Measurements from ENCODE around the gene FAM72A.
"Not testable (repeated sequence)": the region's sequence is repeated elsewhere in the genome, so short reads cannot be mapped to it uniquely, and the experiment has no call there.

Gene FAM72A

DNA sequence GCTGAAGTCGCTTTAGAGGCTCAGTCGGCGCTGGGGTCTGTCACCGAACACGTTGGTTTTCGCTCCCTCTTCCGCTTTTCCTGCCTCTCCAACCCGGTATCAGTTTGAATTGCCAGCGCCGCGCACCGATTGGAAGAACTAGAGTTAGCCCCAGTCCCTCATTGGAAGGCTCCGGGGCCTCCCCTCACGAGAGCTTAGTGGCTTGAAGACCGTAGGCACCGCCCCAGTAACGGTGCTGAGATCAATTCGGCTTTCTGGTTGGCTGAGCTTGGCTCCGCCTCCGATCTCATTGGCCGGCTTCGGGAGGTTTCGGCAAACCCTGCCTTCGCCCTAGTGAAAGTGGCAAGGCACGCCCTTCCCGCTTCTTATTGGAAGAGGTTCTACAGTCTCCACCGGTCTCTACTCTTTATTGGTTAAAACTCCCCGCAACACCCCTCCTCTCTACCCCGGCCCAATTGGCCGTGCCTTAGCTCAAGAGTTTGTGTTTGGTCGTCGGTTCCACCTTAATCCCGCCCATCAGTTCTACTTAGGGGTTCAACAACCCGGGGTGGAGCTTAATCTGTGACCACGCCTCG lies at the start of gene FAM72A:
TSS of gene FAM72A (minus strand) at position 51 of the 575 bp plus-strand sequence. CDS start 814 bp downstream, outside the sequence.
- DNase-seq (ENCODE audit: low read depth in 2 of 2), result peak; percentile 100

DNA sequence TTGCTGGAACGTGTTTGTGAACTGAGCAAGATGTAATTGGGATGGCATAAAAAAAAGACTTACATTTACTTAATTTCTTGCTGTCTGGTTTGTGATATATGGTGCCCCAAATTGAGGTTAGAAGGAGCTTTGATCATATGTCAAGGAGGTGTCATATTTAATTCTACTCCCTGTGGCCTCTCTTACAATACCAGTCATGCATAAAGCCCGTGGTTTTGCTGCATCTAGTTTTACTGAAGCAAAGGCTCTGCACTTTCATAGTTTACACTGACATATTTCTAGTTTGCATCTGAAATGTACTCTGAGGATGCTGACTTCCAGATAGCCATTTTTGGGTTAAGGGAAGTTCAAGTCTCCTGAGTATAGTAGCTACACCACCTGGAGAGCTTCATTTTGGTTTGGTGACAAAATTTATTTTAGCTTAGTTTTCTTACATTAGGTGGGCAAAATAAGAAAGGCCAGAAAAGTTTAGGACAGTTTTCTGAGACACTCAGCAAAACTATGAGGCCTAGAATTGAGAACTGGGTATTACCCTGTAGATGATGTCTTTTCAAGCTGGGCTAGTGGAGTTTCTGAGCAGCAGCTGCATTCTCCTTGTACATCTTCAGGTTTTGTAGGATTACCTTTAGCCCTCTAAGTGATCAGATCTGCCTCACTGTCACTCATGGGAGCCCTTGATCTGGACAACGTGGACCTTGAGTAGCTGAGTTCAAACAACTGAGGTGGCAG lies 48.5 kb upstream of the FAM72A start:
- DNase-seq (ENCODE audit: low read depth in 2 of 2), result not testable (repeated sequence)

DNA sequence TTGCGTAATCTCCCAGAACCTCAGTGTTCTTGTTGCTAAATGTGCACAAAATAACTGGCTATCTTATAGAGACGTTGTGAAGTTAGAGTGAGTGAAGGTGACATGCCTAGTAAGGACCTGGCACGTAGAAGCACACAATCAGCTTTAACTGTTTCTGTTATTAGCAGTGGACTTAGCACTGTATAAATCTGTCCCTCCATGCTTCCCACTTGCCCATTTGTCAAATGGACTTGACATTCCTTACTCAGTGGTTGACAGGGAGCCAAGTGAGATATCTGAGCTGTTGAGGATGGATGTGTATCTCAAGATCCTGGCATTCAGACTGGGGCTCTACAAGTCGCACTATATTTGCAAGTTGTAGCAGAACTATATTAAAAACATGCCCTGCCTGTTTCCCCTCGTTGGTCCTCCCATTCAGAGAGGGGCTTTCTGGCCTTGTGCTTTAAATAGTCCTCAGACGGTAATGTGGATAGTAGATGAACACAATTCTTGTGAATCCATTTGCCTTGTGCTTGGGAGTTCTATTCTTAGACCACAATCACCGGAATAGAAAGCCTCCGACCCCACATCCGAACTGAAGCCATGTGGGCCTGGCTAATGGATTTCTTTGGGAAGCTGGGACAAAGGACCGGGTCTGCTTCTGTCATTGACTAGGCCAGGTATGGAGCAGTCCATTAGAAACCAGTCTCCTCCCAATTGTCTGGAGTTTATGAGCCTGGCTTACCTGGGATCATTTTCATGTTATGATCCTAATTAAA lies 43.7 kb upstream of the FAM72A start:
- not testable (repeated sequence) for DNase-seq (ENCODE audit: low read depth in 2 of 2)

DNA sequence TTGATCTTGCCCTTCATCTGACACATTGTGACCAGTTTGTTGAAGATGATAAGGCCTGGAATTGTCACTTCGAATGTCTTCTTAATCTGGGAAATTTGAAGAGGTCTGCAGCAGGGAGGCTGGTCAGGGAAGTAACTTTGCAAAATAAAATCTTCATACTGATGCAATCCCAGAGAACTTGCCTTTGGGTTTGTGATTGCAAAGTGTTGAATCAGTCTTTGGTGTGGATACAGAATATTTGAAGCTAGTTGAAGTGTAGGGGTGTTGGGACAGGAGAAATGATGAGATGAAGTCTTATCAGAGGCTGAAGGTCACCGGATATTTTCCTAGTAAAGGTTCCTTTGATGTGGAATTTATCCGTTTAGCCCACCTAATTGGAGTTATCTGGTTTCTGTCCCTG lies 42.8 kb upstream of the FAM72A start:
- DNase-seq (ENCODE audit: low read depth in 2 of 2), result not testable (repeated sequence)

DNA sequence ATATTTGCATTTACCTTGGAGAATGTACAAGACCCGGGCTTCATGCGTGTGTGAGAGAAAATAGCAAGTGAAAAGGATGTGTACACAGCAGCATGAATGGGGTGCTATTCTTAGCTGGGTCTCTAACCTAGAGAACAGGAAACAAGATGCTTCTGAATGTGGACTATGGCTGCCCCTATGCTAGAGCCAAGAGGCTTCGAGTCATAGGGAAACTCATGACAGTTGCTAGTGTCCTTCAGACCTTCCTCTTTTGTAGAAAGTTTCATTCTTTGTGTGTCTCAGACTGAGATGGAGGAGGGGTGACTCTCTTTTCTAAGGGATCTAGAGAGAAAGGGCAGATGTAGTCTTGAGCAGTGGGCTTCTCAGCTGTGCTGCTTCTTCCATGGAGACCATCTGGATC lies 40.7 kb upstream of the FAM72A start:
- not testable (repeated sequence) for DNase-seq (ENCODE audit: low read depth in 2 of 2)

DNA sequence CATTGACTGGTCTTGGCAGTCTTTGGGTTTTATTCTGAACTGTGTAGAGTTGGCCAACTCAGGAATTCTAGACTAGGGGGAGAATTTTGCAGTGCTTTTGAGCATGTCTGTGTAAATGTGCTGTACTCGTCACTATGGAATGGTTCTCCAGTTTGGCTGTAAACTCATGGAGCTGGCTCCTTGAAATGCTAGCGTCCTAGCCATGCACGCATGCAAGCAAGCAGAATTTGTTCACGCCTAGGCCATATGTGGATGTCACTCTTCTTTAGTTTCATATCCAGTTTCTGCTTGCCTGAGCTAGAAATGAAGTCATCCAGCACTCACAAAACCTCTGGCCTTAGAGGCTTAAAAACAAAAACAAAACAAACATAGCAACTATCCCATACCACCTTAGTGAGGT lies 37.6 kb upstream of the FAM72A start:
- DNase-seq (ENCODE audit: low read depth in 2 of 2), result peak; percentile 28 to 44

DNA sequence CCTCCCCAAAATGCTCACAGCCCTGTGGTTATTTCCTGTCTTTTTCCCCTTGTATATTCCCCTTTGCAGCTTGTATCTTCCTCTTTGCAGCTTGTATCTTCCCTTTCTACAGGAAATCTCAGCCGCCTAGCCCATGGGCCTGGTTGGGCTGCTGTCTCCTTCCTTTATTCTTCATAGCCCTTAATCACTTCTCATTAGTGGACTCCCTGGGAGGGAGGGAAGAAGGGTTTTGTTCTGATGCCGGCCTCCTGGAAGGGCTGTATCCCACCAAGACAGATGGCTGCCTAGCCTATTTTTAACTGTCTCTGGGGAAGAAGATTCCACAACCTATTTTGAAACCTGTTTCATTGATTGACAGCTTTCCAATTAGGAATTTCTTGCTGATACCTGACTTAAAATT lies 32.6 kb upstream of the FAM72A start:
- not testable (repeated sequence) for DNase-seq (ENCODE audit: low read depth in 2 of 2)

DNA sequence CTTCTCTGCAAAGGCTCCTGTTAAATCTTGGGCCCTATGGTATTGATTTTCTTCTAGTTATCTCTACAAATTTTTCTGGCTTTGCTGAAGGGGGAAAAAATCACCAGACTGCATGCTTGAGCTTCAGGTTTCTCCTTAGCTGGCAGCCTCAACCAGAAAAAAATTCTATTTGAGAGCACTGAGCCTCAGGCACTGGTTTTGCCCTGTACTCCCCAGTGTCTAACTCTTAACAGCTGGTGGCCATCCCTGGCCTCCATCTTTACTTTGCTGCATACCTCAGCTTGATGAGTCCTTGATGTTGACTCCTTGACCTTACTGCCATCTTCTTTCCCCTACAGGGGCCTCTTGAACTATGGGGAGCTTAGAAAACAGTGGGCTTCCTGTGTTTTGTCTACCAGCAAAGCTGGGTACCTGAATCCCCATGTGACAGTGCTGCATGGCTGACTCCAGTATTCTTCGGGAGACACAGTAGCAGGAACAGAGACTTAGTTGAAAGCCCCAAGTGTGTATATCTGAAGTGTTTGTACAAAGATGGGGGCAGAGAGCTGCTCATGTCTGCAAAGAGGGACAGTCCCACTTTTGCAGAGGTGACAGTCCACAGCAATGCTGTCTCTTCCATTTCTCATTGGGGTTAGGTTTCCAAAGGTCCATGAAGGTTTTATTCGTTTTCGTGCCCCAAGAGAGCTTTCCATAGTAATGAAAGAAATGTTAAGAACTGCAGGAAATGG lies 31.7 kb upstream of the FAM72A start:
- DNase-seq (ENCODE audit: low read depth in 2 of 2), result not testable (repeated sequence)

DNA sequence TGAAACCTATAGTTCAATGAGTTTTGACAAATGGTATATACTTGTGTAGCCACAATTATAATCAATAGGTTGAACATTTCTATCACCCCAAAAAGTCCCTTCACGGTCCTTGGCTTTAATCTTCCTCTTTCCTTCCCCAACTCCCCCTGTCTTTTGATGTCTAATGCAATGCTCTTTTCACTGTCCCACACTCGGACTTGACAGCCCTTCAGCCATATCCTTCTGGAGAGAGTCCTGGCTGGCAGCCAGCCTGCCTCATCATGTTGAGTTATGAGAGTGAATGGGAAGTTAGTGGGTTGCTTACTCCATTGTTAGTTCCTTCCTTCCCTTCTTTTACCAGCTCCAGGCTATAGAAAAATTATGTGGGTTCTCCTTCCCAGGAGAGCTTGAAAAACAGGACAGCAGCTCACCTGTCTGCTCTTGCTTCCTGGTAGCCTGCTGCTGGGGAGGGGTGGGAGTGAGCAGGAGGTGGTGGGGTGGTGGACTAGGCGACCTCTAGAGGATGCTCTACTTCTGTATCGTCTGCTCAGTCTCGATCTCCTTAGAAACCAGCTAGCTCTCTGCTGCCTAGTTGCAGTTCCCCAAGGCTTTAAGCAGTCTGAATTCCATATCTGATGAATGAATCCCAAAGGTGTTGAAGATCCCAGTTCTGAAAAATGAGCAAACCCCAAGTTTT lies 30.5 kb upstream of the FAM72A start:
- DNase-seq (ENCODE audit: low read depth in 2 of 2), result not testable (repeated sequence)

DNA sequence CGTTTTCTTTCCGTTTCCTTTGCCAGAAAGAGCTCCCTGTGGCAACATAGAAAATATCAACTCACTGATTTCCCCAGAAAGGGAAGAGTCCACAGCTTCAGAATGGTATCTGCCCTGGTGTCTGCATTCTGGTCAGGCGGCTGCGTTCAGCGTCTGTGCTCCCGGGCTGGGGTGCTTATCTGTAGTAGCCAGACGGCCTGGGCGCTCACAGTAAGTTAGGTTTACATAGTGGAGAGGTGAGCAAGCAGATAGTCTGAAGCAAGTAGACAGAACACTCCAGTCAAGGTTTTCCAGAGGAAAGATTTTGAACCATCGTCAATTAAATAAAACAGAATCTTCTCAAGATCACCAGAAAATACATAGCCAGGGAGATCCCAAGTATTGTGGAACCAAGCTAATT lies 29.4 kb upstream of the FAM72A start:
- not testable (repeated sequence) for DNase-seq (ENCODE audit: low read depth in 2 of 2)

DNA sequence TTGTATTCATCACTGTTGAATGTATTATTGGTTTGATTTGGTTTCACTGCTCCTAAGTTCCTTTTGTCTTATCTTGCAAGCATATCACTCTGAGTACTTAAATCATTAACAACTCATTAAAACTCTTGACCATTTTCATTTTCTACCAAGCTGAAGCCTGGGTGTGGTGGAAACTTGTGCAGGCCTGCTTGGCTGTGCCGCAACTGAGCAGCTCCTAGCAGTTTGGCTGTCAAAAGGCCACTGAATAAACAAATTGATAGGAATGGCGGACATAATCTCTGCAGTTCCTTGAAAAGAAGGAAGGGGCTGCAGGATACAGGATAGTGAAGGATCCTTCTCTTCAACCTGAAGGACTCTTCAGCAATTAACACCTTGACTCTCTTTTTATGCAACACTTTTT lies 26.6 kb upstream of the FAM72A start:
- DNase-seq (ENCODE audit: low read depth in 2 of 2), result not testable (repeated sequence)

DNA sequence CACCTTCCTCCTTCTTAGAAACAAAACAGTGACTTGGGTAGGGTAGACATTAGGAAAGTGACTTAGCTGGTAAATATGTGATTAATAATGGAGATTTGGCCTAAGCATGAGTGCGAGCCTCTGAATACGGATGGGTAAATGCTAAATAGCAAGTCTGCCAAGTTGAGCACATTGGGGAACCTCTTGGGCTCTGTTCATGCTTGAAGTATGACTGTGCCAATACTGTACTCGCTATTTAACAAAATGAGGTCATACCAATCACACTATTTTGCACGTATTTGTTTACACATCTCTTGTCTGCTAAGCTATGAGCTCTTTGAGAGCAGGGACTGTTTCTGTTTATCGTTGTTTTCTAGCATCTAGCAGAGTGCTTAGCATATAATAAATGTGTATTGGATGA lies 24.2 kb upstream of the FAM72A start:
- DNase-seq (ENCODE audit: low read depth in 2 of 2), result not testable (repeated sequence)

DNA sequence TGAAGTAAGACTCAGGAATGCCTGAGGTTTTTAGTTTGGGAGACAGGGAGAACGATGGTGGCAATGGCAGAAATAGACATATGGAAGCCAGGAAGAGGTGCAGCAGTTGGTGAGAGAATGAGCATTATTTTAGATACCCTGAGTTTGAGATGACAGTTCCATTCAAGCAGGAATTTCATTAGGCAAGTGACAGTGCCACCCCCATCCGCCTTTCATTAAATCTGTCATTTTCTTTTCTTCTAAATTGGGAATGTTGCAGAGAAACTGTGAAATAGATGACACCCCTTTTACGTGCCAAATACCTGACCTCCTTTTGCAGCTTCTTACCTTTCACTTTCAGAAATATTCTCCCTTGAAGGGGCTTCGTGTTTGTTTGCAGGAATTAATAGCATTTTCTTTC lies 22.7 kb upstream of the FAM72A start:
- not testable (repeated sequence) for DNase-seq (ENCODE audit: low read depth in 2 of 2)

DNA sequence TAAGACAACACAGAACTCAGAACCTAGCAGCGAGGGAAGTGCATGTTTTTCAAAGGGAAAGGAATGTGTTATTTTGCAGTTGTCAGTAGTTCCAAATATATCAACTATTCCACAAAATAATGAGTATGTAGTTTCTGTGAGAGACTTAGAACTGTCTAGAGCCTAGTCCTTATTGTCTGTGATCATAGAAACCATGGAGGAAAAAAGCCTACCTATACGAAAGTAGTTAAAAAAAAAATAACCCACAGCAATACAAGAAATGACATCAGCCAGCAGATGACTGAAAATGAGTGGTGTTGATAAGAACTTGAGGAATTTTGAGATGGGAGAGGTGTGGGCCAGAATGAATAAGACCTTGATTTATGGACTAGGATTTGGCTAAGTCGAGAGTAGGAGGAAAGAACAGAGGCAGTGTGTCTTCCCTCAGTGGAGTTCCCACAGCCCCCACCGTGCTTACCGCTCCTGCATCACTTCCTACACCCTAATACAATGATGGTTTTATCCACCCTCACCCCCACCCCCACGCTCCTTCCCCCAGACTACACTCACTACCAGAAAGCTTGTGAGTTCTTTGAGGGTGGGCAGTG lies 21.6 kb upstream of the FAM72A start:
- not testable (repeated sequence) for DNase-seq (ENCODE audit: low read depth in 2 of 2)

DNA sequence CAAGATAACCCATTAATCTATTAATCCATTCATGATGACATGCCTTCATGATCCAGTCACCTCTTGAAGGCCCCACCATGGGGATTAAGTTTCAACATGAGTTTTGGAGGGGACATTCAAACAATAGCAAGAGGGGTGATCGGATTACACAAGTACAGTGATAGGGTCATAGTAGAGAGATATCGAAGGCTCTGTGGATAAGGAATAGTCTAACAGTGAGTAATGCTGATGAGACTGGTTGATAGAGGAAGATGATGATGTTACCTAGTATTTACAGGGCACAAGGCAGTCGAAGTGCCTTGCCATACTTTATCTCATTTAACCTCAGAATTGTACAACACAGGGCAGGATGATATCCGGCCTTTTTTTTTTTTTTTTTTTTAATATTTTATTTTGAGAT lies 18.9 kb upstream of the FAM72A start:
- DNase-seq (ENCODE audit: low read depth in 2 of 2), result not testable (repeated sequence)

DNA sequence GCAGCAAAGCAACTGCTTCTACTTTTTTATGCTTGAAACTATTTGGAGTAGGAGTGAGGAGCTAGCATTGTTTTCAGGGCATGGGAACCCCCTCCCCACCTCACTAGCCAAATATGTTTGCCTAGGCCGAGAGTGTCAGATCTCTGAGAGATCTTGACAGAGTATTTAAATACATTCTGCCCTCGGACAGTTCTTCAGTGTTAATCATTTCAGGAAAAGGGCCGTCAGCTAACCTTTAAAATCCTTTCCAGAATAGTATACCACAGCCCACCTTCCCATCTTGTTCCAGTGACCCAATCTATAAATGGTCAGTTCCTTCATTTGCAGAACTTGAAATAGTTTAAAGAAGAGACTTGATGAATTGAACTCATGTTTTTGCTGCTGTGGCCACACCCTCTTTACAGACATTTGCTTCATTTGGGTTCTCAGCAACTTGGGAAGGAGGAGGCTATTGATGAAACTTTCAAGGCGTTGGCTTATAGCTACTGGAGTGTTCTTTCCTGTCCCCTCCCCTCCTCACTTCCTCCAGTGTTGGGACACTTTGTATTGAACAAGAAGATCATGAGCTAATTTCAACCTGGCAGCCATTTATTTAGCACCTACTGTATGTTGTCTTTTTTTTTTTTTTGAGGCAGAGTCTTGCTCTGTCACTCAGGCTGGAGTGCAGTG lies 17.8 kb upstream of the FAM72A start:
- not testable (repeated sequence) for DNase-seq (ENCODE audit: low read depth in 2 of 2)

DNA sequence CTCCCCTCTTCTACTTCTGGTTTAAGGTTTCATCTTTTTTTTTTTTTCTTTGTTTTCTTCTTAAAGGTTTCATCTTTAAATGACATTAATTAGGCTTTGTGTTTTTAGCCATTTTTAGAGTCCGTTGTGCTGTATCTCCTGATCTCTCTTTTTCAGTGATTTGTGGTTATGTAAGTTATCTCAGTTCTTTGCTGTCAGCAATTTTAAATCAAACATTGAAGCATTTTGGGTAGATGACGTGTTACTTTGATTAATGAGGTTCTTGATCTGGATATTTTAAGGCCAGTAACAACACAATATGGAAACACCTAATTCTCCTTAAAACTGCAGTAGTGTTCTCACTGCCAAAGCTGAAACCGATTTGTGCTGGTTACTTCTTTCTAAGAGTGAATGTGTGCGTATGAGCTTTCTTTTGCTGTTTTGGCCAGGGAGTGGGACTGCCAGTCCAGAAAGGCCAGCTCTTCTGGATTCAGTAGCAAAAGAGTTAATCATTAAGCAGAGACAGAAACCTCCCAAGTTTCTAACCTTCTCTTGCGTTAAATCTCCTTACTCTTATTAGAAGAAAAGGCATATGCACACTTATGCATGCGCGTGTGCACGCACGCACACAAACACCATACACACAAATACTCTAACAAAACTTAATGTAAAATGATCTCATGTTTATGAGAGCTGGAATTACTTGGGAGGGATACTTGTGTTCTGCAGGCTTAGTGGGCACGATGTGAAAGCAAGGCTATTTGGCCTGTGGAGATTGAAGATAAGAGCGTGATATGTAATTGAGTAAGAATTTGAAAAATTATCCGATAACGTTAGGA lies 17.1 kb upstream of the FAM72A start:
- not testable (repeated sequence) for DNase-seq (ENCODE audit: low read depth in 2 of 2)

DNA sequence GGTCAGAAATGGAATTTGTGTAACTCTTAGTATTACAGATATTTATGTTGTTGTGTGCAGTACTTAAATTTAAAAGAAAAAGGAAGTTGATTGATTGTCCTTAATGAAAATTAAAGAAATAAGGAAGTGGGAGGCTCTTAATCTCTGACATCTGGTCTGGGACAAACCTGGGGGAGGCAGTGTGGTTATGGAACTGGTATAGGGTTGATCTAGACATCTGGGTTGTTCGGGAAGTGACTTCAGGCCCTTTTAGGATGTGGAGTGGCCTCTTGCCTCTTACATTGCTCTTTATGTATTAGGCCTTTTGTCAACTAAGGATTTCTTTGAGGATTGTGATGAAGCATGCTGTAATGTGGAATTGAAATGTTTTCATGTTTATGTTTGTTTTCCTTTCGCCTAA lies 16.1 kb upstream of the FAM72A start:
- not testable (repeated sequence) for DNase-seq (ENCODE audit: low read depth in 2 of 2)

DNA sequence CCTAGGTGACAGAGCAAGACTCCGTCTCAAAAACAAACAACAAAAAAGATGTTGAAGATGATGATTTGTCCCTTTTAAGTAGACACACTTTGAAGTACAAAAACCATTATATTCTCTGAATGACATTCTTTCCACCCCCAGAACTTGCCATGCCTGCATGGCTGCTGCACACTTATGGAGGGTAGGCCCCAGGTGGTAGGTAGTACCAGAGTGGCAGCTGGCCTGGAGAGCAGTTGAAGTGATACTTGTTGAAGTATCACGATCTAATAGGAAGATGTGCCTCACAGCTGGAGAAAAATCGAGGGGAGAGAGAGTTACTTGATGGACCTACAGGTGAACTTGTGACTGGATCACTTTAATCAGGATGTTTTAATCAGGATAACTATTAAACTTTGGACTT lies 15.6 kb upstream of the FAM72A start:
- not testable (repeated sequence) for DNase-seq (ENCODE audit: low read depth in 2 of 2)
